OCI-M2 (cell line): ENCODE data around the gene ANKRD40.

ENCODE experiments used
- DNase-seq: peaks from one replicate; lab custom pipeline; 2025; ENCODE audit not compliant: unreplicated experiment; lab: John Stamatoyannopoulos, UW

ANKRD40 gene

DNA sequence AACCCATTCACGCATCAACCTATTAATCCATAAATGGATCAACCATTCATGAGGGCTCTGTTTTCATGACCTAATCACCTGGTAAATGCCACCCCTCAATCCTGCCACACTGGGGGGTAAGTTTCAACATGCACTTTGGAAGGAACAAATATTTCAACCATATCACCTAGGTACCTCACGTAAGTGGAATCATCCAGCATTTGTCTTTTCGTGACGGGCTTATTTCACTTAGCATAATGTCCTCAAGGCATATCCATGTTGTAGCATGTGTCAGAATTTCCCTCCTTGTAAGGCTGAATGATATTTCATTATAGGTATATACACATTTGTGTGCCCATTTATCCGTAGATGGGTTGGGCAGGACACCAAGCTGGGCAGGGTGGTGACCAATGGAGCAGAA, 35.6 kb downstream of the ANKRD40 start:
- no peak for DNase-seq

DNA sequence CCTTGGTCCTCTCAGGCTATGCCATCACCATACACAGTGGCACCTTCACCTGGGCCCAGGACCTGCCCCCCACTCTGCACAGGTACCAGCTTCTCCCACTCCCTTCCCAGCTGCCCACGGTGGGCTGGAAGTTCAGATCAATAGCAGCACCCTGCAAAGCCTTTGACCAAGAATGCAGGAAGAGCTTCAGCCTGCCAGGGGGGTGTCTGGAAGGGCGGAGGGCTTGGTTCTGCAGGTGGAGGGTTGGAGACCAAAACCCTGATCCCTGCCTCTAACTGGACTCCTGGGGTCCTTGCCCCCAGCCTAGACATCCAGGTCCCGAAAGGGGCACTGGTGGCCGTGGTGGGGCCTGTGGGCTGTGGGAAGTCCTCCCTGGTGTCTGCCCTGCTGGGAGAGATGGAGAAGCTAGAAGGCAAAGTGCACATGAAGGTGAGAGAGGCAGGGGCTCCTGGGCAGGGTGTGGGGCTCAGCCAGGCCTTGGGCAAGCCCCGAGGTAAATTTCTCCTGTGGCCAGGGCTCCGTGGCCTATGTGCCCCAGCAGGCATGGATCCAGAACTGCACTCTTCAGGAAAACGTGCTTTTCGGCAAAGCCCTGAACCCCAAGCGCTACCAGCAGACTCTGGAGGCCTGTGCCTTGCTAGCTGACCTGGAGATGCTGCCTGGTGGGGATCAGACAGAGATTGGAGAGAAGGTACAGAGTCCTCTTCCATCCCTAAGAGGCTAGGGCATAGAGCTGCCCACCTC, 38.7 kb downstream of the ANKRD40 start:
- DNase-seq, result no peak

DNA sequence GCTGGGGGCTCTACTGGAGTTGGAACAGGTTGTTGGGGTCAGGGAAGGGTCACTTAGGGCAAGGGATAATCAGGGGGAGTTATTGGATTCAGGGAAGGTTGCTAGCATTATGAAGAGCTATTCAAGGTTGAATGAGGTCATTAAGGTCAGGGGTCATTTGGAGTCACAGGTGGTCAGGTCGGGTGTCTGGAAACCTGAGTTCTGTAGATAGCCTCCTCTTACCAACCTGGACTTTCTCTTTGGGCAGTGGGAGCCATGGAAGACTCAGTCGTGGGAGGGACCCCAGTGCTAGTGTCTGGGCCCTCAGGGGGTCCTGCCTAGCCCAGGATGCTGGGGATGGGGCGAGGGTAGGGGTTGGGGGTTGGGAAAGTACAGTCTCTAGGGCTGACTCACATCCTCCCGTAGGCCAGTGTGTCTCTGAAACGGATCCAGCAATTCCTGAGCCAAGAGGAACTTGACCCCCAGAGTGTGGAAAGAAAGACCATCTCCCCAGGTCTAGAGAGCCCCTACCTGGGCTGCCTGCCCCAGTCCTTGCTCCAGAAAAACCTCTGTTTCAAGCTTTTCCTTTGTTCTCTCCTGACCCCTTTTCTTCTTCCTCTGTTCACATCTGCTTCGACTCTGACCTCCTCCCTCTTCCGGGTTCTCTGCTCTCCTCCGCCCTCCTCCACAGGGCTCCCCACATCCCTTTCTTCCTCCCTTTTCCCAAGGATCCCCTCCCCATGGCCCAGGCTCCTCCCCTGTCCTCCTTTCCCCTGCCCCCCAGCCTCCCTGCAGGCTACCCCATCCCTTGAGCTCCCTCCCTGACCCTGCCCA, 39.5 kb downstream of the ANKRD40 start:
- no peak for DNase-seq

DNA sequence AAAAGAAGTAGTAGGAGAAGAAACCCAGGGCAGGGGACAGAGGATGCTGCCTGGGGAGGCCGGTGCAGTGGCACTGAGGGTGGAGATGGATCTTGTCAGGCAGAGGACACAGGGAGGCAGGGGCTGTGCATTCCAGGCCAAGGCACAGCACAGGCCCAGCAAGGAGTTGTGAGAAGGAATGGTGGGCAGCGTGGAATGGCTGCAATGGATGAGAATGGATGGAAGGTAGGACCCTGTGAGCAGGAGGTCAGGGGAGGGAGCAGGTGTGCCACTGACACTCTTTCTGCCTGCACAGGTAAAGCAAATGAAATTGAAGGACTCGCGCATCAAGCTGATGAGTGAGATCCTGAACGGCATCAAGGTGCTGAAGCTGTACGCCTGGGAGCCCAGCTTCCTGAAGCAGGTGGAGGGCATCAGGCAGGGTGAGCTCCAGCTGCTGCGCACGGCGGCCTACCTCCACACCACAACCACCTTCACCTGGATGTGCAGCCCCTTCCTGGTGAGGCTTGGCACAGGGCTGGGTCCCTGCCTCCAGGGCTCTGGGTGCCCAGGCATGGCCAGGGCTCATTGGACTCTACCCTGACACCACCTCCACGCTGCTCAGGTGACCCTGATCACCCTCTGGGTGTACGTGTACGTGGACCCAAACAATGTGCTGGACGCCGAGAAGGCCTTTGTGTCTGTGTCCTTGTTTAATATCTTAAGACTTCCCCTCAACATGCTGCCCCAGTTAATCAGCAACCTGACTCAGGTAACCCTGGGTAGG, 40.3 kb downstream of the ANKRD40 start:
- no peak for DNase-seq

DNA sequence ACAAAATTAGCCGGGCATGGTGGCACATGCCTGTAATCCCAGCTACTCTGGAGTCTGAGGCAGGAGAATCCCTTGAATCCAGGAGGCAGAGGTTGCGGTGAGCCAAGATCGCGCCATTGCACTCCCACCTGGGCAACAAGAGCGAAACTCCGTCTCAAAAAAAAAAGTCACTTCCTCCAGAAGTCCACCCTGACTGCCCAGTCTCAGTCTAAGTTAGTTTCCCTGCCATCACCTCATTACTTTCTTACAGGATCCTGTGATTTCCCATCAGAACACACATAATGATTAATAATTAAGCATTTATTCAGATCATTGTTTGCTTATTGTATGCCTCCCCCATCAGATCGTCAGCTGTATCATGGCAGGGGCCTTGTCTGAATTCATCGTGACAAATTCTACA, 41.4 kb downstream of the ANKRD40 start:
- no peak for DNase-seq

DNA sequence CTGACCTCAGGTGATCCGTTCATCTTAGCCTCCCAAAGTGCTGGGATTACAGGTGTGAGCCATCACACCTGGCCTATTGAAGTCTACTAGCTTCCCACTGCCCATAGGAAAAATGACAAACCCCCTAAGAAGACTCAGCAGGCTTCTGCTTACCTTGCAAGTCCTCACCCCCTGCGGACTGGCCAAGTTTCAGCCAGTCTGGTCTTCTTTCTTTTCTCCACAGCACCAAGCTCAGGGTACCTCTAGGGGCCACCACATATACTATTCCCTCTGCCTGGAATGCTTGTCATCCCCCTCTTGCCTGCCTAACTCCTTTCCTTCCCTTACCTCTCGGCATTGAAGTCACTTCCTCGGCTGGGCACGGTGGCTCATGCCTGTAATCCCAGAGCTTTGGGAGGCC, 41.9 kb downstream of the ANKRD40 start:
- DNase-seq, result no peak

DNA sequence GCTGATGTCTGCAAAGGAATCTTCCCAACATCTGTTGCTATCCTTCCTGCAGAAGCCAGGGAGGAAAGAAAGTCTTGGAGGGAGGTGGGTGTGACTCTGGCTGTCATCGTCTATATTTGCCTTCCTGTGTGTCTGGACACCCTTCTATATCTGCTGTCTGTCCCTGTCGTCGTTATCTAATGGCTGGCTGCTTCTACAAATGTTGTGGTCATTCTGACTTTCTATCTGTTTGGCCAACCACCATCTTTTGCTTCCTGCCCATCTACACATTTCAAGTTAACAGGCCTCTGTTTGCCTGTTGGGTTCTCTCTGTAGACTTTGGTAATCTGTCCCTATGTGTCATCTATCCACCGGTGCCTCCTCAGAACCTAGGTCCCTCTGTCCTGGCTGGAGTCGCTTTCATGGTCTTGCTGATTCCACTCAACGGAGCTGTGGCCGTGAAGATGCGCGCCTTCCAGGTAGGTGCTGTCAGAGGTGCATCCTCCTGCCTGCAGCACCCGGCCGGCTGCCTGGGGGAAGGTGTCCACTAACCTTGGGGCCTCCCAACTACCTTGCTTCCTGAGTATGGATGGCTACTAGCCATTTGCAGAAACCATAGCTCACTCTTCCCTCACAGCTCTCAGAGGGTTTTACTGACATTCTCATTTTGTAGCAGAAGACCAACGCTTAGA, 42.8 kb downstream of the ANKRD40 start:
- DNase-seq, result peak; percentile 27

DNA sequence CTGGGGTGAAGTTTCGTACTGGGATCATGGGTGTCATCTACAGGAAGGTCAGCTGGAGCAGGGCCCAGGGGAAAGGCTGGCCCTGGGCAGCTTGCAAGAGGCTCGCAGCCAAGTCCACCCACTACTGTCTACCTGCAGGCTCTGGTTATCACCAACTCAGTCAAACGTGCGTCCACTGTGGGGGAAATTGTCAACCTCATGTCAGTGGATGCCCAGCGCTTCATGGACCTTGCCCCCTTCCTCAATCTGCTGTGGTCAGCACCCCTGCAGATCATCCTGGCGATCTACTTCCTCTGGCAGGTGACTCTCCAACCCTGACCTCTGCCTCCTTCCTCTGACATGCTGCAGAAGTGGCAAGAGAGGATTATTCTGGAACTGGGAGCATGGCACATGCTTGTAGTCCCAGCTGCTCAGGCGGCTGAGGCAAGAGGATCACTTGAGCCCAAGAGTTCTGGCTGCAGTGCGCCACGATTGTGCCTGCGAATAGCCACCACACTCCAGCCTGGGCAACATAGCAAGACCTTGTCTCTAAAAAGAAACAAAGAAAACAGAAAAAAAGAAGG, 43.8 kb downstream of the ANKRD40 start:
- DNase-seq, result no peak

DNA sequence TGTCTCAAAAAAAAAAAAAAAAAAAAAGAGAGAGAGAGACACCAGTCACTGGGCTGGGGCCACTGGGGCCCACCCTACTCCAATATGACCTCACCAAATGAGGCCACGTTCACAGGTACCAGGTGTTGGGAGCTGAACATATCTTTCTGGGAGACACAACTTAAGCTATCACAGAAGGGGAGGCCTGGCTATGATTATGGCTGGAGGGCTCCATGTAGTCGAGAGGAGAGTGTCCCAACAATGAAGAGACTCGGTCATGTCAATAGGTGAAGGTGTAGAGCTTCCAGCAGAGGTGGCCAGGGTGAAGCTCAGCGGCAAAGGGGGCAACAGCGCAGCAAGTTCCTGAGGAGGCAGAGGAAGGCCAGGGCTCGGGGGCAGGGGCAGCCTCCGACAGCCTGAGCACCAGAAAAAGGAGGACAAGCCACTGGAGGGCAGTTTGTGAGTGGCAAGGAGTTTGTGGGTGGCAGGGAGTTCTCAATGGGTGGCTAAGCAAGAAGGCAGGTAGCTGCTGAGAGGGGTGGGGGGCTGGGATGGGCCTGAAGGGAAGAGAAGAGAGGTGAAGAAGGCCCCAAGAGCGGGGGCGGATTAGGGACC, 45.0 kb downstream of the ANKRD40 start:
- DNase-seq, result no peak

DNA sequence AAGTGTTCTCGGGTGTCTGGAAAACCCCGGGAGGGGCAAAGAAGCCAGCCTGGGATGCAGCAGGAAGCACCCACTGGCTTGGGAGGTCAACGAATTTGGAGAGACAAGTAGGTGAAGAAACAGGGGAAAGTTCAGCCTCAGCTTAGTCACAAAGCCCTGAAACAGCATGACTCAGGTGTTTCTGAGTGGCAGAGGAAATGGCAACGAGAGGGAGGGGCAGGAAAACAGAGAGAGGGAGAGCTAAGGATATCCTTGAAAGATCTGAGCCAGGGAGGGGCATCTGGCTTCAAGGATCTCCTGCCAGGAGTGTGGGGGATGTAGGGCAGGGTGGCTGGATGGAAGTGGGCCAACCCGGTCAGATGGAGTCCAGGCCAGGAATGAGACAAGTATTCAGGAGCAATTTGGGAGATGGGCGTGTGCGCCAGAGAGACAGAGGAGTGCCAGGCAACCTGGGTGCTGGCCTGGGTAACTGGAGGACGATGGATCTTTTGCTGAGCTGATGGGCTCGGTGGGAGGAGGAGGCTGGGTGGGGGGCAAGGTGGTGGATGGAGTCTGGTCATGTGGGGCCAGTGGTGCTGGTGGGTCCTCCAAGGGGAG, 45.8 kb downstream of the ANKRD40 start:
- DNase-seq, result no peak

DNA sequence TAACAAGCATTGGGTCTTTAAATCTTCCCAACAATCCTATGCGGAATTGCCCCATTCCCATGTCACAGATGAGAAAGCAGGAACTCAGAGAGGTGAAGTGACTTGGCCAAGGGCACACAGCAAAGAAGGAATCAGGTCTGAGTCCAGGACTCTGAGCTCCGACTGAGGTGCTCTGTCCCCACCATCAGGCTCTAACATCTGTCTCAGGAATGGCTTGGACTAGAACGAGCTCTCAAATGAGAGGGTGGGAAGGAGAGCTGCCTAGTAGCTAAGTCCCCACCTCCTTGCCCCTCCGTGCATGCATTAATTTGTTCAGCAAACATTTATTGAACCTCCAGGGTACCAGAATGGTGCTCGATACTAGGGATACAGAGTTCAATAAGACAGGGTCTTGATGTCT, 46.4 kb downstream of the ANKRD40 start:
- no peak for DNase-seq

DNA sequence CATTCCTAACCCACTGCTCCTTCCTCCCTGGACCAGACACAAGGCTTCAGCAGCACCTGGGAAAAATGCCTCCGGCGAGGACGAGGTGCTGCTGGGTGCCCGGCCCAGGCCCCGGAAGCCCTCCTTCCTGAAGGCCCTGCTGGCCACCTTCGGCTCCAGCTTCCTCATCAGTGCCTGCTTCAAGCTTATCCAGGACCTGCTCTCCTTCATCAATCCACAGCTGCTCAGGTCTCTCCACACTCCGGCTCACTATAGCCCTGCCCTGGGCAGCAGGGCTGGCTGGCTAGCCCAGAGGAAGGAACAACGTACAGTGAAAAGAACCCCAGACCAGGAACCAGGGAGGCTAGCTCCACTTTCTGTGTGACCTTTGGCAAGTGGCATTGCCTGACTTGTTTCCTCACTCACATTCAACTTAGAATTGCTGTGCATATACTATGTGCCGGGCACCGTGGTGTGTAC, 46.8 kb downstream of the ANKRD40 start:
- no peak for DNase-seq

DNA sequence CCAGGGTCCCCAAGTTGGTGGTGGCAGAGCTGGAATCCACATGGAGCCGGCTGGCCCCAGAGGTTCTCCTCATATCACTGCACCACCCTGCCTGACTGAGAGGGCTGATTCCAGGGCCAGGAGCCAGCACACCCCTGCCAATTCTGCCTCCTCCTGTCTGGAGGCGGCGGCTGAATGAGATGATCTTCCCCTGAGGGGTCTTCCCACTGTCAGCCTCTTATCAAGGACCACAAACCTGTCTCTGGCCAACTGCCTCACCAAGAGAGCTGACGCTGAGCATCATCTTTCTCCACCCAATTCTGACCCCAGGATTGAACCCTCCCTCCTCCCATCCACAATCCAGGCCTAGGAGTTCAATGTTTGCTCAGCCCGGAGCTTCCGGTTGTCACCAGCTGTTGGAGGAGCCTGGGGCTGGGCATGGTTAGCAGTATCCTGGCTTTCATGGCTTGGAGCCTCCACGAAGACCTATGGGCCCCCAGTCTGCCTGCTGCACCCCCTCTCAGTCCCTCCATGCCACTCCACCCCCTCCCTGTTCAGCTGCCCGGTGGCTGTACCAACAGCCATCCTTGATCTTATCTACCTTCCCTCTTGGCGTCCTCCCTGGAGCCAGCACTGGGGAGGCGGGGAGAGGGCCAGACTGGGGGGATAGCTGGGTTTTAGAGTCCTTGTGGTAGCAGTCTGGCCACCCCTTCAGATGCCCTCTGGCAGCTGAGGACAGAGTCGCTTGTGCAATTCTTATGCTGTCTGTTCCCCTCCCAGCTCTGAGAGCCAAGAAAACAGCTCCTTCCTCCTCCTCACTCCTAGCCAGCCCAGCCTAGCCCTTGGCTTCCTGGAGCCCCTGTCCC, 47.5 kb downstream of the ANKRD40 start:
- no peak for DNase-seq

DNA sequence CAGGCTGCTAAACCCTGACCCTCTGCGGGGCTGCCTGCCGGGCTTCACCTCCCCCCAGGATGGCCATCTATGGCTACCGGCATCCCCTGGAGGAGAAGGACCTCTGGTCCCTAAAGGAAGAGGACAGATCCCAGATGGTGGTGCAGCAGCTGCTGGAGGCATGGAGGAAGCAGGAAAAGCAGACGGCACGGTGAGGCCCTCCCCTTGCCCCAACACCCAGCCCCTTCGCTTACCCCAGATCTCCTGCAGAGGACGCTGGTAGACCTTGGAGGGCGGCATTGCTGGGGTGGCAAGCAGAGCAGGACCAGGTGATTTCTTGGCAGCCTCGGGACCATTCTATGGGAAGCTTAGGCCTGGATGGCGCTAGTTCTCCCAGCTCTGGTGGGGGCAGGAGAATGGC, 48.5 kb downstream of the ANKRD40 start:
- DNase-seq, result no peak

DNA sequence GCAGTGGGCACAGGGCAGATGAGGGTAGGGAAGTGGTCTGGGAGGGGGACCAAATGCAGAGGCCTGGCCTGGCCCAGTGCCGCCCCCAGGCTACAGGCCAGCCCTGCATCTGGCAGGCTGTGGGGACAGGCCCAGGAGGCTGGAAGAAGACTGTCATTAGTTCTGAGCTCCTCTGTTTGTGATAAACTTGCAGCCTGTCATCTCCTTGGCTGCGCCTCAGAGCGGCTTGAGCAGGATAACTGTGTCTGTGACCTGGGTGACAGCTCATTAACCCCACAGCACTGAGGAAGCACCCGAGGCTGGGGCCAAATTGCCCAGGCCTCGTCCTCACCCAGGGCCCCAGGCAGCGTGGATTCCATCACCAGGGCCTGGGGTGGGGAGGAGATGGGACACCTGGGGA, 49.1 kb downstream of the ANKRD40 start:
- DNase-seq, result no peak

DNA sequence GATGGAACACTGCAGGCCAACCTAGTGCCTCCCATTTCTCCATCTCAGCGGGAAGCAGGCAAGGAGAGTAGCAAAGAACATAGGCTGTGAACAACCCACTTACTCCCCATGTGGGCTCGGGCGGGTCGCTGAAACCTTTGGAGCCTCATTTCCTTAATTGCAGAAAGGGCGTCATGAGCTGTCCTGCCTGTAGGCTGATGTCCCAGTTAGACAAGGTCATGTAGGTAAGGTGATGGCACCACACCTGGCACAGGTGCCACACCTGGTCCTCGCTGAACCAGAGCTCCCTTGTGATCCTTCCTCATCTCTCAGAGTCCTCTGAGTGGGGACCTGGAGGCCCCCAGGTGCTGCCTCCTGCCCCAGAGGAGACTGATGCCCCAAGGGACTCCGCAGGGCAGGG, 50.1 kb downstream of the ANKRD40 start:
- no peak for DNase-seq

DNA sequence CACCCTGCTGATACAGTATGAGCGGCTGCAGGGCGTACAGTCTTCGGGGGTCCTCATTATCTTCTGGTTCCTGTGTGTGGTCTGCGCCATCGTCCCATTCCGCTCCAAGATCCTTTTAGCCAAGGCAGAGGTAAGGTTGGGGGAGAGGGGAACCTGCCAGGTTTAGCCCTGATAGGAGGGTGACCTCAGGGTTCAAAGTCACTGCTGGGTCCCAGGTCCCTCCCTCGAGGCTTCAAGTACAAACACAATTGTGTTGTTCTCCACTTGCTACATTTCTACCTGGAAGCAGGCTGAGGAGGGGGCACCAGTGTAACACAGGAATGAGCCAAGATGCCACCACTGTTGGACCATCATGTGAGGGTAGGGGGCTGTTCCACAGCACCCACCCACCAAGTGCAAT, 50.7 kb downstream of the ANKRD40 start:
- DNase-seq, result no peak

DNA sequence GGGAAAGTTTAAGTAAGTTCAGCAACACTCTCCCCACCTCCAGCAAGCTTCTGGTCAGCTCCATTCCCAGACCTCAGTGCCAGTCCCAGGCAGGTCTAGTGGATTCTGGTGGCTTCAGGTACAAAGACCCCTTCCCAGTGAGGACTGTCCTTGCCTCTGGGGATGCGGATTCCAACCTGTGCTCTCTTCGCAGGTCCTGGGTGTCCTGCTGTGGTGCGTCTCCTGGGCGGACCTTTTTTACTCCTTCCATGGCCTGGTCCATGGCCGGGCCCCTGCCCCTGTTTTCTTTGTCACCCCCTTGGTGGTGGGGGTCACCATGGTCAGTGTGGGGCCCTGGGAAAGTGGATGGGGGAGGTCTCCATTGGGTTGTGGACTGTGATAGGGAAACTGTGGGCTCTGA, 51.2 kb downstream of the ANKRD40 start:
- DNase-seq, result no peak

DNA sequence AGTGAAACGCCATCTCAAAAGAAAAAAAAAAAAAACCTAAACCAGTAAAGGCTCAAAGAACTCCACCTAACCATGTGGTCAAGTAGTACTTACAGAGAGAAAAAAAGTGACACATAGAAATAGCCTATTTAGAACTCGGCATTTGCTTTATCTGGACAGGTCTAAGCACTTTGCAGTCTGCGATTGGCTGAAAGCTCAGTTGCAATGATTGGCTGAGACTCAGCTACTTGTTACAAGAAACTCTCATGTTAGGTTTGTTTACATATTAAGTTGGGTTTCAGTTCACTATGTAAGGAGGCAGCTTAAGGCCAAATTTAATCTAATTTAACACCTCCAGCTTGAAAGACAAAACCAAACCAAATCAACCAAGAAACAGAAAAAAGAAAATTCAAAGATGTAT, 54.0 kb downstream of the ANKRD40 start:
- DNase-seq, result no peak
